CD4-positive, alpha-beta T cell (primary cell): ENCODE data around the gene MYL12B. TPM values are rescaled to one million over a fixed set of nuclear protein-coding genes. Genes with fewer than 3 reads are reported as not detected.
A peak's percentile ranks its signal among the peaks of the same experiment; 100 is the strongest.

ENCODE experiments used
- ATAC-seq: fragments of 200-7000 bp; cut with Tn5 transposase; one replicate; pipeline ENCODE4 v1.10.0; 2022; ENCODE audit warnings: mild to moderate bottlenecking; ENCODE audit not compliant: poor library complexity
- CTCF ChIA-PET: fragments of 350-600 bp; sonication (Branson Sonifier 250); formaldehyde crosslinking; loops from one replicate; lab custom pipeline; 2021; ENCODE audit warnings: antibody characterized with exemption, inconsistent platforms; lab: Charles Lee
- POLR2A ChIA-PET: fragments of 350-600 bp; sonication (Branson Sonifier 250); formaldehyde crosslinking; loops from one replicate; lab custom pipeline; 2021; ENCODE audit warnings: antibody characterized with exemption, inconsistent platforms; lab: Charles Lee
- DNase-seq, 14 experiments: peaks; one replicate each; pipeline ENCODE4 v3.0.0-alpha.2; 2013 to 2020; ENCODE audit warnings: mixed read lengths in 2 of 14
- H3K27ac ChIP-seq, 2 donors: one replicate each; pipeline versions ENCODE4 v1.5.1 to v1.7.0; 2013; ENCODE audit warnings: low read length in 2 of 2, low read depth in 1 of 2, mild to moderate bottlenecking in 1 of 2
- H3K27me3 ChIP-seq, 2 experiments: 1 replicate in 1 of 2; 2 replicates in 1 of 2; pipeline versions ENCODE4 v1.6.1 to v1.7.0; 2013; ENCODE audit warnings: low read length in 2 of 2, control low read depth in 1 of 2, mild to moderate bottlenecking in 1 of 2, moderate library complexity in 1 of 2; ENCODE audit not compliant: insufficient read depth in 2 of 2, control insufficient read depth in 1 of 2
- H3K36me3 ChIP-seq: one replicate; pipeline ENCODE4 v1.6.1; 2013; ENCODE audit warnings: low read length, control low read depth; ENCODE audit not compliant: insufficient read depth
- H3K4me1 ChIP-seq: one replicate; pipeline ENCODE4 v1.6.1; 2013; ENCODE audit warnings: low read length, control low read depth; ENCODE audit not compliant: insufficient read depth
- H3K4me3 ChIP-seq: one replicate; pipeline ENCODE4 v1.5.1; 2013; ENCODE audit warnings: mild to moderate bottlenecking, low read length, moderate library complexity
- H3K9me3 ChIP-seq, 2 experiments: 1 replicate in 1 of 2; 2 replicates in 1 of 2; pipeline versions ENCODE4 v1.6.1 to v1.7.0; 2013; ENCODE audit warnings: low read length in 2 of 2, mild to moderate bottlenecking in 2 of 2, control low read depth in 1 of 2, moderate library complexity in 1 of 2; ENCODE audit not compliant: control insufficient read depth in 1 of 2, insufficient read depth in 1 of 2
- H3K27ac Mint-ChIP-seq: one replicate; pipeline ENCODE4 v1.8.0; 2020; ENCODE audit warnings: mixed read lengths
- H3K27me3 Mint-ChIP-seq: one replicate; pipeline ENCODE4 v1.8.0; 2021; ENCODE audit warnings: mixed read lengths
- H3K36me3 Mint-ChIP-seq: one replicate; pipeline ENCODE4 v1.8.0; 2021; ENCODE audit warnings: low read depth, mixed read lengths
- H3K4me1 Mint-ChIP-seq: one replicate; pipeline ENCODE4 v1.8.0; 2021; ENCODE audit warnings: low read depth, mixed read lengths
- H3K4me3 Mint-ChIP-seq: one replicate; pipeline ENCODE4 v1.8.0; 2020; ENCODE audit warnings: mild to moderate bottlenecking, mixed read lengths
- H3K9me3 Mint-ChIP-seq: one replicate; pipeline ENCODE4 v1.8.0; 2020; ENCODE audit warnings: mixed read lengths
- CTCF ChIP-seq: fragments of 200-600 bp; IDR thresholded peaks from one replicate; pipeline ENCODE4 v1.8.0; 2022; ENCODE audit warnings: antibody characterized with exemption, mild to moderate bottlenecking
- intact Hi-C, 2 experiments: fragments of 100-400 bp; cut with DNase I in 1 of 2; cut with micrococcal nuclease in 1 of 2; formaldehyde crosslinking; loops; one replicate each; pipeline versions ENCODE4 v1.15.1 to v1.9.0; 2023 to 2025; cut with DNase I, micrococcal nuclease
- total RNA-seq, 174 experiments: library from RNA in 2 of 174; stranded (reverse) in 2 of 174; gene quantifications; one replicate each; pipeline ENCODE4 v1.2.3 and lab custom pipeline; 2021 to 2026

Gene MYL12B
- total RNA-seq, 2 experiments from 2014 or later = 128 to 133 TPM

- Mint-ChIP-seq H3K9me3 (no peaks in the 10 kb centered on the region), H3K4me1 (no peaks in the 10 kb centered on the region), H3K27me3 (peaks cover 19% of the 10 kb centered on the region), H3K27ac (no peak overlapping the region), H3K36me3 (no peaks in the 10 kb centered on the region), H3K4me3 (no peak overlapping the region)
- intact Hi-C loops = loop anchor here (2.0 to 5.0 kb wide), 2 partner anchors 128 to 131 kb away; partner anchors contain the start of gene TGIF1 (in 1 of the 2)
- POLR2A ChIA-PET = no interaction called here
- CTCF ChIA-PET = interaction anchor here (1.6 kb wide), 1 partner anchor 27 kb away, joined by 7 read pairs; no protein-coding TSS in a partner anchor
- peak in 1 of 14 experiments; percentile 4 for DNase-seq
- no peaks in the 10 kb centered on the region for H3K4me1 ChIP-seq
- TF ChIP-seq CTCF = no peak
- no peaks in the 10 kb centered on the region for H3K9me3 ChIP-seq
- H3K27me3 ChIP-seq = no peaks in the 10 kb centered on the region
- no peak for ATAC-seq
- H3K27ac ChIP-seq = no peak overlapping the region
- no peaks in the 10 kb centered on the region for H3K36me3 ChIP-seq
- no peak overlapping the region for H3K4me3 ChIP-seq
Measured at GRCh38 chr18:3323900-3324299, 62.0 kb downstream of the MYL12B start.

Other genes starting within 250 kb of the MYL12B start
- 10 to 100 TPM; 48.7 to 49.0 TPM for gene LPIN2, start 249.0 kb upstream of the MYL12B start, total RNA-seq
- gene MYOM1, start 42.2 kb upstream of the MYL12B start, total RNA-seq = 1 to 10 TPM in 1 of 2 experiments, under 1 TPM in 1; 0.74 to 1.5 TPM
- gene MYL12A, start 14.3 kb upstream of the MYL12B start, total RNA-seq = 100 to 1,000 TPM; 188 to 190 TPM
- gene TGIF1, start 188.0 kb downstream of the MYL12B start, total RNA-seq = 10 to 100 TPM; 54.6 to 55.4 TPM